Endodermal cell (in vitro differentiated cells): ENCODE measurements around the gene NLN. TPM values are rescaled to one million over a fixed set of nuclear protein-coding genes. Genes with fewer than 3 reads are reported as not detected.
A peak's percentile ranks its signal among the peaks of the same experiment; 100 is the strongest.

ENCODE experiments used
- DNase-seq: peaks from one replicate; pipeline ENCODE4 v3.0.0-alpha.2; 2017
- H3K27ac ChIP-seq: 2 replicates; pipeline ENCODE4 v1.5.1; 2013; ENCODE audit warnings: mild to moderate bottlenecking, low read depth, low read length, moderate library complexity
- H3K27me3 ChIP-seq: 2 replicates; pipeline ENCODE4 v1.6.1; 2013; ENCODE audit warnings: mild to moderate bottlenecking, low read length, moderate library complexity; ENCODE audit not compliant: insufficient read depth, control insufficient read depth, poor library complexity, severe bottlenecking
- H3K36me3 ChIP-seq: 2 replicates; pipeline ENCODE4 v1.7.0; 2013; ENCODE audit warnings: mild to moderate bottlenecking, low read length, moderate library complexity; ENCODE audit not compliant: control insufficient read depth, insufficient read depth
- H3K4me1 ChIP-seq: one replicate; pipeline ENCODE4 v1.7.0; 2013; ENCODE audit warnings: low read length; ENCODE audit not compliant: control insufficient read depth, insufficient read depth
- H3K4me3 ChIP-seq: 2 replicates; pipeline ENCODE4 v1.5.1; 2013; ENCODE audit warnings: mild to moderate bottlenecking, low read length, moderate library complexity
- H3K9ac ChIP-seq: 2 replicates; pipeline ENCODE4 v1.6.1; 2013; ENCODE audit warnings: mild to moderate bottlenecking, low read length, moderate library complexity; ENCODE audit not compliant: poor library complexity, severe bottlenecking; ENCODE audit errors: extremely low read depth
- H3K9me3 ChIP-seq: 2 replicates; pipeline ENCODE4 v1.6.1; 2013; ENCODE audit warnings: mild to moderate bottlenecking, low read length, moderate library complexity; ENCODE audit not compliant: control insufficient read depth
- H3K27ac Mint-ChIP-seq: 2 replicates; pipeline ENCODE4 v1.8.0; 2020; ENCODE audit warnings: mixed read lengths
- H3K27me3 Mint-ChIP-seq: 2 replicates; pipeline ENCODE4 v1.8.0; 2021; ENCODE audit warnings: mild to moderate bottlenecking, mixed read lengths; ENCODE audit not compliant: insufficient read depth
- H3K36me3 Mint-ChIP-seq: 2 replicates; pipeline ENCODE4 v1.8.0; 2020; ENCODE audit warnings: low read depth, mixed read lengths
- H3K4me1 Mint-ChIP-seq: 2 replicates; pipeline ENCODE4 v1.8.0; 2020; ENCODE audit warnings: mixed read lengths
- H3K4me3 Mint-ChIP-seq: 2 replicates; pipeline ENCODE4 v1.8.0; 2020; ENCODE audit warnings: mild to moderate bottlenecking, moderate library complexity, mixed read lengths
- H3K9me3 Mint-ChIP-seq: 2 replicates; pipeline ENCODE4 v1.8.0; 2020; ENCODE audit warnings: mild to moderate bottlenecking, mixed read lengths
- CTCF ChIP-seq: fragments of 200-600 bp; sonication (generic); conservative IDR thresholded peaks from 2 replicates; pipeline ENCODE4 v1.5.0; 2021; ENCODE audit warnings: antibody characterized with exemption, mild to moderate bottlenecking
- WGBS, 2 experiments: methylation state at CpG; one replicate each; pipeline versions ENCODE4 v1.1.5 to v1.1.7; 2013; ENCODE audit warnings: missing lambda C conversion rate in 2 of 2, mixed read lengths in 1 of 2; ENCODE audit not compliant: insufficient coverage in 1 of 2, insufficient read length in 1 of 2; 5-methylcytosine and 5-hydroxymethylcytosine counted together
- total RNA-seq, 2 donors: library from RNA; stranded (reverse); fragmentation: NEBNext Ultra II Directional in 1 of 2; extraction: Animal tissue kit (Norgen Biotek cat#: 25700) in 1 of 2; gene quantifications; 2 replicates in 1 of 2; 3 replicates in 1 of 2; pipeline ENCODE4 v1.2.1, GENCODE V29; 2021

The NLN gene
- total RNA-seq, 2 donors from 2014 or later, result 110 to 136 TPM

GRCh38 chr5:65831276-65831675 lies 109.3 kb downstream of the NLN start:
- no peak for DNase-seq
- H3K27ac Mint-ChIP-seq, result peak overlapping the region; percentile 2
- H3K4me1 Mint-ChIP-seq, result peaks cover 16% of the 10 kb centered on the region
- TF ChIP-seq CTCF, result no peak
- Histone ChIP-seq H3K4me3 (no peak overlapping the region), H3K4me1 (peaks cover 7% of the 10 kb centered on the region), H3K27me3 (no peaks in the 10 kb centered on the region), H3K9me3 (no peaks in the 10 kb centered on the region), H3K27ac (peak overlapping the region; percentile 87), H3K36me3 (no peaks in the 10 kb centered on the region), H3K9ac (no peak overlapping the region)
- WGBS, 2 experiments, result 93% methylated on average over 1 of the region's 1 CpG; no CpG with 5 or more reads in 1 of the 2 experiments
- H3K27me3 Mint-ChIP-seq, result no peaks in the 10 kb centered on the region
- no peaks in the 10 kb centered on the region for H3K9me3 Mint-ChIP-seq
- H3K36me3 Mint-ChIP-seq, result peaks cover 6% of the 10 kb centered on the region
- H3K4me3 Mint-ChIP-seq, result no peak overlapping the region

GRCh38 chr5:65832152-65832551 lies 110.1 kb downstream of the NLN start:
- Histone ChIP-seq H3K9ac (no peak overlapping the region), H3K9me3 (no peaks in the 10 kb centered on the region), H3K27me3 (no peaks in the 10 kb centered on the region), H3K4me1 (peaks cover 7% of the 10 kb centered on the region), H3K27ac (no peak overlapping the region), H3K36me3 (no peaks in the 10 kb centered on the region), H3K4me3 (no peak overlapping the region)
- Mint-ChIP-seq H3K9me3 (no peaks in the 10 kb centered on the region), H3K27ac (no peak overlapping the region), H3K27me3 (no peaks in the 10 kb centered on the region), H3K4me1 (peaks cover 16% of the 10 kb centered on the region), H3K36me3 (peaks cover 4% of the 10 kb centered on the region), H3K4me3 (no peak overlapping the region)
- no peak for TF ChIP-seq CTCF
- DNase-seq, result no peak

- Mint-ChIP-seq H3K36me3 (no peaks in the 10 kb centered on the region), H3K27me3 (no peaks in the 10 kb centered on the region), H3K4me3 (no peak overlapping the region), H3K9me3 (no peaks in the 10 kb centered on the region), H3K4me1 (peaks cover 16% of the 10 kb centered on the region), H3K27ac (no peak overlapping the region)
- no peak overlapping the region for H3K9ac ChIP-seq
- no peaks in the 10 kb centered on the region for H3K36me3 ChIP-seq
- TF ChIP-seq CTCF, result no peak
- 90 to 95% methylated on average over 2 of the region's 2 CpGs for WGBS, 2 experiments
- no peak overlapping the region for H3K4me3 ChIP-seq
- no peak for DNase-seq
- peaks cover 7% of the 10 kb centered on the region for H3K4me1 ChIP-seq
- no peaks in the 10 kb centered on the region for H3K27me3 ChIP-seq
- no peaks in the 10 kb centered on the region for H3K9me3 ChIP-seq
- no peak overlapping the region for H3K27ac ChIP-seq
These were observed 110.7 kb downstream of the NLN start for GRCh38 chr5:65832603-65833228.
